ENCODE results near the gene SLC39A12. TPM values are rescaled to one million over a fixed set of nuclear protein-coding genes. Genes with fewer than 3 reads are reported as not detected.

The SLC39A12 gene
- total RNA-seq (2013; cell fraction: nucleolus; rRNA removed), result not detected in 2 replicates
- total RNA-seq (2014; rRNA removed) (0.68 and 1.1 TPM in 2 replicates), total RNA-seq (2014; rRNA removed; fragmentation: Illumina TruSeq; extraction: Trizol) (0.60 and 0.94 TPM in 2 replicates), total RNA-seq (2021) (0.64 and 0.67 TPM in 2 replicates), polyA plus RNA-seq (2011; rRNA removed) (not detected in 2 replicates), polyA plus RNA-seq (2014; fragmentation: Illumina TruSeq; extraction: Trizol) (0.81 and 1.1 TPM in 2 replicates), polyA plus RNA-seq (2014; fragmentation: Nextera tagmentation; extraction: Ambion mirVana) (1 to 10 TPM; 1.3 to 1.5 TPM), polyA plus RNA-seq (2014; rRNA removed) (0.52 and 0.53 TPM in 2 replicates), polyA plus RNA-seq (2016; fragmentation: Nextera tagmentation; extraction: Ambion mirVana) (under 1 TPM; 0.47 TPM), polyA minus RNA-seq (2011; rRNA and poly(A)+ RNA removed) (not detected in 2 replicates), Bru-seq, nascent RNA (not detected), BruChase-seq, experiment 1, labeled RNA remaining after a 6-hour chase (percentile 6 among the genes with signal in this experiment), BruChase-seq, experiment 2, labeled RNA remaining after a 2-hour chase (percentile 6 among the genes with signal in this experiment)
- 0.18 TPM for polyA plus RNA-seq (2011; ENCODE audit: low read depth)
- not detected in 2 replicates for polyA plus RNA-seq (2011; cell fraction: cytosol; rRNA removed)
- not detected in 2 replicates for polyA plus RNA-seq (2011; cell fraction: nucleus; rRNA removed)
- 0.08 and 0.14 TPM in 2 replicates for polyA plus RNA-seq (2012)
- not detected in 2 replicates for polyA minus RNA-seq (2011; cell fraction: cytosol; rRNA and poly(A)+ RNA removed)
- polyA minus RNA-seq (2011; cell fraction: nucleus; rRNA and poly(A)+ RNA removed), result not detected in 2 replicates
- long read RNA-seq, experiment 1, result 0 reads
- long read RNA-seq, experiment 2, partial matches to known transcripts, result 0 of 1 reads
- long read RNA-seq, experiment 2, other reads (novel, unspliced or antisense), result 1 of 1 reads

GRCh38 chr10:17951868-17952371, at the start of gene SLC39A12:
Gene SLC39A12, plus strand, starts transcription at chr10:17951918. Its CDS starts 1,359 bp downstream, at chr10:17953277.
- BruUV-seq (replicated peaks), result no TSS peak
- Histone ChIP-seq H3K4me3 (no peak within 1 kb of the TSS), H3K79me2 (ENCODE audit: control insufficient read depth, insufficient read depth, low read length) (no peaks in the 10 kb centered on the region), H2AFZ (ENCODE audit: control insufficient read depth, low read depth, low read length) (no peak within 1 kb of the TSS), H3K4me1 (ENCODE audit: control insufficient read depth, insufficient read depth, low read length) (no peaks in the 10 kb centered on the region), H3K36me3 (ENCODE audit: control insufficient read depth in 2 of 2, insufficient read depth in 2 of 2, low read length in 1 of 2) (no peaks in the 10 kb centered on the region), H3K4me2 (ENCODE audit: control insufficient read depth, insufficient read depth) (no peak within 1 kb of the TSS), H3K9ac (ENCODE audit: control insufficient read depth, insufficient read depth, low read length) (no peak within 1 kb of the TSS), H4K20me1 (ENCODE audit: control insufficient read depth, insufficient read depth) (no peaks in the 10 kb centered on the region), H3K9me3 (replicated peaks; ENCODE audit: control insufficient read depth, insufficient read depth, low read length) (no peaks in the 10 kb centered on the region; the same call in 2 of the 3 replicates), H3K27me3 (replicated peaks in 1 of 2; ENCODE audit: control insufficient read depth in 2 of 2, insufficient read depth in 2 of 2, low read length in 1 of 2) (no peaks in the 10 kb centered on the region), H3K27ac (ENCODE audit: control insufficient read depth, insufficient read depth) (no peak within 1 kb of the TSS)
- no peak for DNase-seq (ENCODE audit: low read depth, low spot score)
- CTCF ChIA-PET, result no interaction called here
- POLR2A ChIA-PET, result no interaction called here
- intact Hi-C loops (cut with micrococcal nuclease; ENCODE audit: unreplicated experiment), result no loop called here
- WGBS (ENCODE audit: insufficient coverage, insufficient replicate concordance, low lambda C conversion rate, missing lambda C conversion rate), result 2% methylated on average over 3 of the region's 3 CpGs
- no peak for FAIRE-seq
- ATAC-seq, result no peak
- RAD21 ChIA-PET (ENCODE audit: unreplicated experiment), result no interaction called here
- TF ChIP-seq SIX5 (IDR thresholded peaks at IDR 0.05; ENCODE audit: low read depth, low read length, severe bottlenecking) (no peak), RELB (IDR thresholded peaks at IDR 0.05; ENCODE audit: low read depth) (no peak), FOXM1 (IDR thresholded peaks at IDR 0.05; ENCODE audit: low read depth, low read length) (no peak), ZNF384 (IDR thresholded peaks at IDR 0.05; ENCODE audit: borderline replicate concordance, low read depth, low read length) (no peak), NR2F1 (conservative IDR thresholded peaks at IDR 0.05) (no peak), RAD51 (IDR thresholded peaks at IDR 0.05) (no peak), ZBED1 (IDR thresholded peaks at IDR 0.05; ENCODE audit: borderline replicate concordance) (no peak), IKZF1 (conservative IDR thresholded peaks at IDR 0.05) (no peak), ZNF274 (IDR thresholded peaks at IDR 0.05; ENCODE audit: insufficient read depth, insufficient read length) (no peak)
- SMC1A ChIA-PET (ENCODE audit: uncharacterized antibody, unreplicated experiment), result interaction anchor here (1.1 kb wide), 1 partner anchor 30 kb away, joined by 3 read pairs; no protein-coding TSS in a partner anchor
- in situ Hi-C loops (cut with MboI), result no loop called here
